Panc1 (cell line): ENCODE results near the gene TMEM91.

Experiments used
- POLR2AphosphoS5 ChIP-seq: IDR thresholded peaks from 2 replicates; pipeline ENCODE4 v1.6.1; 2012; ENCODE audit warnings: mild to moderate bottlenecking, low read depth, low read length, moderate library complexity
- SIN3A ChIP-seq: IDR thresholded peaks from 2 replicates; pipeline ENCODE4 v1.6.1; 2012; ENCODE audit warnings: low read depth, mild to moderate bottlenecking, low read length, moderate library complexity, borderline replicate concordance; ENCODE audit not compliant: insufficient read depth
- TCF7L2 ChIP-seq: IDR thresholded peaks from 2 replicates; pipeline ENCODE4 v1.6.1; 2011; ENCODE audit warnings: mild to moderate bottlenecking, low read depth, low read length, inconsistent platforms
- TF ChIP-seq, protein P1 (sequence below): fragments of 450-650 bp; IDR thresholded peaks from 2 replicates; pipeline ENCODE4 v1.5.1; 2017; ENCODE audit warnings: mild to moderate bottlenecking
- TF ChIP-seq, protein P2 (sequence below), 2 experiments: IDR thresholded peaks; 2 replicates each; pipeline ENCODE4 v1.6.1; 2011 to 2012; ENCODE audit warnings: low read depth in 2 of 2, control low read depth in 1 of 2, low read length in 1 of 2, mild to moderate bottlenecking in 1 of 2, moderate library complexity in 1 of 2; ENCODE audit not compliant: insufficient read depth in 1 of 2

DNA sequence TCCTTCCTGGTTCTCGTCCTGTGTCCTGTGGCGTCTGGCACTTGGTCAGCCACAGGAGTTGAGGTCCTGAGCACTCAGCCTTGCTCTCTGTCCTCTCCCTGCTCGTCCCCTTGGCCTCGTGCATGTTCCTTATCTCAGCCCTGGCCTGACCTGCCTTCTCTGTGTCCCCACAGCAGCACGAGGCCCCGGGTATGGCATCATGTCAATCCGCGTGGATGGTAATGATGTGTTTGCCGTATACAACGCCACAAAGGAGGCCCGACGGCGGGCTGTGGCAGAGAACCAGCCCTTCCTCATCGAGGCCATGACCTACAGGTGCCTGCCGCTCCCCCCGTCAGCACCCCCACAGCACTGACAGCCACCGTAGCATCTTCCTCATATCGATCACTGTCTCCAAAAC is 46.1 kb downstream of the TMEM91 start:
- TF ChIP-seq, protein P1, sequence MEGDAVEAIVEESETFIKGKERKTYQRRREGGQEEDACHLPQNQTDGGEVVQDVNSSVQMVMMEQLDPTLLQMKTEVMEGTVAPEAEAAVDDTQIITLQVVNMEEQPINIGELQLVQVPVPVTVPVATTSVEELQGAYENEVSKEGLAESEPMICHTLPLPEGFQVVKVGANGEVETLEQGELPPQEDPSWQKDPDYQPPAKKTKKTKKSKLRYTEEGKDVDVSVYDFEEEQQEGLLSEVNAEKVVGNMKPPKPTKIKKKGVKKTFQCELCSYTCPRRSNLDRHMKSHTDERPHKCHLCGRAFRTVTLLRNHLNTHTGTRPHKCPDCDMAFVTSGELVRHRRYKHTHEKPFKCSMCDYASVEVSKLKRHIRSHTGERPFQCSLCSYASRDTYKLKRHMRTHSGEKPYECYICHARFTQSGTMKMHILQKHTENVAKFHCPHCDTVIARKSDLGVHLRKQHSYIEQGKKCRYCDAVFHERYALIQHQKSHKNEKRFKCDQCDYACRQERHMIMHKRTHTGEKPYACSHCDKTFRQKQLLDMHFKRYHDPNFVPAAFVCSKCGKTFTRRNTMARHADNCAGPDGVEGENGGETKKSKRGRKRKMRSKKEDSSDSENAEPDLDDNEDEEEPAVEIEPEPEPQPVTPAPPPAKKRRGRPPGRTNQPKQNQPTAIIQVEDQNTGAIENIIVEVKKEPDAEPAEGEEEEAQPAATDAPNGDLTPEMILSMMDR: no peak
- TF ChIP-seq POLR2AphosphoS5: no peak
- TF ChIP-seq, protein P2, sequence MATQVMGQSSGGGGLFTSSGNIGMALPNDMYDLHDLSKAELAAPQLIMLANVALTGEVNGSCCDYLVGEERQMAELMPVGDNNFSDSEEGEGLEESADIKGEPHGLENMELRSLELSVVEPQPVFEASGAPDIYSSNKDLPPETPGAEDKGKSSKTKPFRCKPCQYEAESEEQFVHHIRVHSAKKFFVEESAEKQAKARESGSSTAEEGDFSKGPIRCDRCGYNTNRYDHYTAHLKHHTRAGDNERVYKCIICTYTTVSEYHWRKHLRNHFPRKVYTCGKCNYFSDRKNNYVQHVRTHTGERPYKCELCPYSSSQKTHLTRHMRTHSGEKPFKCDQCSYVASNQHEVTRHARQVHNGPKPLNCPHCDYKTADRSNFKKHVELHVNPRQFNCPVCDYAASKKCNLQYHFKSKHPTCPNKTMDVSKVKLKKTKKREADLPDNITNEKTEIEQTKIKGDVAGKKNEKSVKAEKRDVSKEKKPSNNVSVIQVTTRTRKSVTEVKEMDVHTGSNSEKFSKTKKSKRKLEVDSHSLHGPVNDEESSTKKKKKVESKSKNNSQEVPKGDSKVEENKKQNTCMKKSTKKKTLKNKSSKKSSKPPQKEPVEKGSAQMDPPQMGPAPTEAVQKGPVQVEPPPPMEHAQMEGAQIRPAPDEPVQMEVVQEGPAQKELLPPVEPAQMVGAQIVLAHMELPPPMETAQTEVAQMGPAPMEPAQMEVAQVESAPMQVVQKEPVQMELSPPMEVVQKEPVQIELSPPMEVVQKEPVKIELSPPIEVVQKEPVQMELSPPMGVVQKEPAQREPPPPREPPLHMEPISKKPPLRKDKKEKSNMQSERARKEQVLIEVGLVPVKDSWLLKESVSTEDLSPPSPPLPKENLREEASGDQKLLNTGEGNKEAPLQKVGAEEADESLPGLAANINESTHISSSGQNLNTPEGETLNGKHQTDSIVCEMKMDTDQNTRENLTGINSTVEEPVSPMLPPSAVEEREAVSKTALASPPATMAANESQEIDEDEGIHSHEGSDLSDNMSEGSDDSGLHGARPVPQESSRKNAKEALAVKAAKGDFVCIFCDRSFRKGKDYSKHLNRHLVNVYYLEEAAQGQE (IDR thresholded peaks at IDR 0.05; ENCODE audit: insufficient read depth in 1 of 2, low read depth in 2 of 2, low read length in 1 of 2): no peak
- no peak for TF ChIP-seq TCF7L2
- no peak for TF ChIP-seq SIN3A
